H4 (cell line): ENCODE data around the gene FAM53B. TPM values are rescaled to one million over a fixed set of nuclear protein-coding genes. Genes with fewer than 3 reads are reported as not detected.

Source experiments
- DNase-seq: peaks from one replicate; pipeline ENCODE4 v3.0.0-alpha.2; 2015; ENCODE audit warnings: low spot score
- total RNA-seq: library from RNA; depleted of rRNA; stranded (reverse); fragments of >200 nt; shearing (Covaris generic); gene quantifications from 2 replicates; pipeline ENCODE4 v1.2.3, GENCODE V29; 2014

FAM53B gene
- total RNA-seq, 1 experiment from 2014 or later = 7.4 TPM

DNA sequence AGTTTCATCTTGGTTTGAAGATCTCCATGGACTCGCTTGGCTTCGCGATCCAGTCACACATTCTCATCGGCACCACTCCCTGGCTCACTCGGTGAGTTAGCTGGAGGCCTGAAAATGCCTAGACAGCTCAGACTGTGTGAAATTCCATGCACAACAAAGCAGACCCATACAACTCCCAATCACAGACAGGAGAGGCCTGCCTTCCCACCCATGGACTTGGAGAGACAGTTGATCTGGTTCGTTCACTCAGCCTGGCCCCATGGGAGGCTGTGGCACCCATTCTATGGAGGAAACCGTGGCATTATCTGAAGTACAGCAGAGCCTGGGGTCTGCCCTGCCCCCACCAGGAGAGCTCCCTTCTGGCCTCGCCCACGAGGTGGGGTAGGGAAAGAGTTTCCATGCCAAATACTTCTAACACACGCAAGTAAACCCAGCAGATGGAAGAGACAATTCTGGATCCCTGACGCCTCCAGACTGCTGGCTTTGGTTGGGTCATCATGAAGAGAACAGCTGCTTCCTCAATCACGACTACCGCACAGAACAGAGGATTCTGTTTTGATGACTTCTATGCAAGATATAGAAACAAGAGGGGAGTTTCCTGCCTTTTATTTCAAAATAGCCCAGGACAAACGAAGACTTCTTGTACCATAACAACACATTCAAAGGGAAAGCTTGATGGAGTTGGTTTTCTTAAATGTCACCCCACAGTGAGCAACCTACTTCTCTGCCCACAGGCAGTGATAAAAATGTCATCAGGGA, 15.9 kb downstream of the FAM53B start:
- no peak for DNase-seq

DNA sequence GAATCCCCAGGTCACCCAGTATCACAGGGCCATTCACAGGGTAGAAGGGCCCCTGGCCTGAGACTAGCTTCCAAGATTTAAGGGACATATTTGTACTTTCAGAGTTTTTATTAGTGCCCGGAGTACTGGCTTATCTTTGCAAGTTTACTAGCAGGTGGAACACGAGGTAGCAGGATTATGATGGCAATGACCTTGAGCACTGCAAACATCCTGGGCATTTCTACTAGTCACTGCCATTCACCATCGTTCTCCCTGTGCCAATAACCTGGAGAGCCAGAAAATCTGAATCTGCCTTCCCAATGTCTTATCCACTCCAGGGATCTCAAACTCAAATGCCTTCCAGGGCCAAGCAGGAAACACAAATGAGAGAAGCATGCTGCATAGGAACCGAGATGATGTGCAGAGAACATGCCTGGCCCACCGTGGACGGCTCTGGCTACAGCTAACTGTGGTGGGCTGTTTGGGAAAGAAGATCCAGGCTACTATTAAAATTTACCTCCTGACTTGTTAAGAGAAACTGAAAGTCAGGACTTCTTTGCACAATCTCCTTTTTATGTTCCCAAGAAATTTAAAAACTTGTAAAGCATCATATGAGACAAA, 16.7 kb downstream of the FAM53B start:
- no peak for DNase-seq

DNA sequence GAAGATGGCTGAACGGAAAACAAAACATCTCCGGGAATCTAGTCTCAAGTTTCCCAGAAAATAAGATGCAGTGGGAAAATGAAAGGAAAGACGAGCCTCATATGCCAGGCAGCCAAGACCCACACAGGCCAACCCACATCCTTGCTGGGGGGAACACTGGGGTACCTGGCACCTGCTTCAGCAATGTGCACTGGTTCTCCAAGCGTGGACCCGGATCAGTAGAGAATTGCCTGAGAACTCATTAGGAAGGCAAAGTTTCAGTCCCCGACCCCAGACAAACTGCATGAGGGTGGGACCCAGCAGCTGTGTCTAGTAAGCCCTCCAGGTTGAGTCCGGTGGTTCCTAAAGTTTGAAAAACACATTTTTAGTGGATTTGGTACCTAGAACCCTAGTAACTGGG, 18.4 kb downstream of the FAM53B start:
- no peak for DNase-seq

DNA sequence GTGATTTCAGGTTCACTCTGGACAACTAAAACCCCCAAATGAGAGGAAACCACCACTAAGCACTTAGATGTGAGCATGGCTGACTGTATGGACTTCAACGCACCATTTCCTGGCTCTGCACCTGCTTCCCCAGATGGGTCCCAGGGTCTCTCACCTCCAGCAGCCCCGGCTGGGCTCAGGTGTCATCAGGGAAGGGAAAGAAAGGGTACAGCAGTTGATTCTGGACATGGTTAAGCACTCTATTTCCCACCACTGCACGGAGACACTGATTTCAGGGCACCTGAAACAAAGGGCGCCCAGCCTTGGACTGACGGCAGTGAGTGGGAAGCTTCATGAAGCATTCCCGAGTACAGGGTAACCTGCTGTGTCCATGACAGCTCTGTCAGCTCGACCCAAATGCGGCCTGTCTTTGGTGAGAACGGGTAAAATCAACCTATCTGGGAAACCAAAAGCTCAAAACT, 19.0 kb downstream of the FAM53B start:
- DNase-seq = no peak

DNA sequence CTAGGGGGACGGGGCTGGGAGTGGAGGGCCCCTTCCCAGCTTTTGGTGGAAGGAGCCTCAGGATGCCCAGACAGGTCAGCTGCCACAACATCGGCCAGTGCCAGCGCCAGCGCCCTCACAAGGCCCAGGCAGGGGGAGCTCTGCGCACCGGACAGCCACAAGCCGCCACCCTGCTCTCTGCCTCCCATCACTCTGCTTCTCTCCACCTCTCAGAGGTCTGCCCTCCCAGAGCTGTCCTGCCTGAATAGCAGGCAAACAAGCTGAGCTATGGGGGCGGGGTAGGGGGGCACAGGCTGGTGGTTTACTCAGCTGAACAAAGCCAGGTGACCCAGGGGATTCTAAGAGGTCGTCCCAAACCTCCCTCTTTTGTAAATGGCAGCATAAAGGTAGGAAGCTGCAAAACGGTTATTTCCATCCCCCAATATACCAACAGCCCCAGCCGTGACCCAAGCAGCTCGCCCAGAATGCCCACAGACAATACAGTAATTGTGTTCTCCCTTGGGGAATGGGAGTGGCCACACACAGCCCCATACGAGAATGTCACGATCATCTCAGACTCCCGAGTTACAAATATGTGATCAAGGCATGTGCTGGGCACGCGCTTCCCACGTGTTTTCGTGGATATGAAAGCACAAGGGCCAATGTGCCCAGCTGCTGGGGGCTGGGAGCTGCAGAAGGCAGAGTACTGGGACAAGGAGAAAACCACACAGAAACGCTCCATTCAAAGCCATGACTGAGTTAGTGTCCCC, 19.7 kb downstream of the FAM53B start:
- DNase-seq = no peak

DNA sequence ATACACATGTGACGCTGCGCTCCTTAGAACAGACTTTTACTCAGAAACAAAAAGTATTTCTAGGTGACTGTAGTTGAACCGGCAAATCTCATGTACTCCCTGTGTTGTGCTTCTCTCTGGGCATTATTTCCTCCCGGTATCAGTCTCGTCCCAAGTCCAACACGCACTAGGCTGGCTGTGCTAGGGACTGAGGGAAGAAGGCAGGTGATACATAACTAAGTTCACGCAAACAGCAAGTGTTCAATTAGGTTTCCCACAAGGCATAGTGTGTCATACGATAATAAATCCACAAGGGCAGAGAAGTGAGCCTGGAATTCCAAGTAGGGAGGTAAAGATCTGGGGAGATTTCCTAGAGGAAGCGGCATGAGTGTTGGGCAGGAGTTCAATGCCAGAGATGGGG, 20.4 kb downstream of the FAM53B start:
- no peak for DNase-seq

GRCh38 chr10:124722798-124723783, 21.1 kb downstream of the FAM53B start:
- DNase-seq = no peak

- no peak for DNase-seq
Observed at GRCh38 chr10:124721330-124722045, 22.7 kb downstream of the FAM53B start.

GRCh38 chr10:124719213-124719851, 24.8 kb downstream of the FAM53B start:
- no peak for DNase-seq

DNA sequence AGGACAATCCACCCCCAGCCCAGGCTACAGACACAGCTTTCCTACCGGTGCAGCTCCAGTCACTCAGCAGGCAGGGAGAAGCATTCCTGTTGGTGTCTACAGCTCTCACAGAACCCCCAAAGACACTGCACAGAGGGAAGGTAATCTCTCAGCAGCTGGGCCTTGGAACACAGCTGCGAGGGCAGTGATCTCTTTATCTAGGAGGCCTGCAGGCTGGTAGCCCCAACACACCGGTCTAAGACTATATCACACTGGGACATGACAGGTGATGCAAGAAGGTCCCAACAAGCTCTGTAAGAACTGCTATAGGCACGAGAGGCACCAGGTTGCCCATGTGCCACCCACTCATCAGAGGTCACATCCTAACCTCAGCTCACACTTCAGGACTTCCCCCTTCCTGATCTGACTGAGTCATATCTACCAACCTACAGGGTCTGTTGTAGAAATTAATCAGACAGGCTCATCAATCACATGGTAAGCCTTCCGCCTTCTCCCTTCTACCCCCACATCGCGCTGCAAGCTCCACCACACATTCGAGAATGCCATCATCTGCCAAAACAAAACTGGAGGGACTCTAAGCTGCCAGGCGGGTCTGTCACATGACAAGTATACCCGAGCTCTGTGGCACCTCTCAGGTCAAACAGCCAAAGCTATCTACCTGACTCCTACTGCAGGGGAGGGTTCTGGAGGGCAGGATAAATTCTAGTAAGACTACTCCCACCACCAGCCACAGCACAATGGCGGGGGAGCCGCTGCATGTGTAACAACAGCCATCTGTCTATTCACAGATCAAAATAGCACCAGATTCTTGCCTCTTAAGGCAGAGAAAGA, 26.1 kb downstream of the FAM53B start:
- no peak for DNase-seq

DNA sequence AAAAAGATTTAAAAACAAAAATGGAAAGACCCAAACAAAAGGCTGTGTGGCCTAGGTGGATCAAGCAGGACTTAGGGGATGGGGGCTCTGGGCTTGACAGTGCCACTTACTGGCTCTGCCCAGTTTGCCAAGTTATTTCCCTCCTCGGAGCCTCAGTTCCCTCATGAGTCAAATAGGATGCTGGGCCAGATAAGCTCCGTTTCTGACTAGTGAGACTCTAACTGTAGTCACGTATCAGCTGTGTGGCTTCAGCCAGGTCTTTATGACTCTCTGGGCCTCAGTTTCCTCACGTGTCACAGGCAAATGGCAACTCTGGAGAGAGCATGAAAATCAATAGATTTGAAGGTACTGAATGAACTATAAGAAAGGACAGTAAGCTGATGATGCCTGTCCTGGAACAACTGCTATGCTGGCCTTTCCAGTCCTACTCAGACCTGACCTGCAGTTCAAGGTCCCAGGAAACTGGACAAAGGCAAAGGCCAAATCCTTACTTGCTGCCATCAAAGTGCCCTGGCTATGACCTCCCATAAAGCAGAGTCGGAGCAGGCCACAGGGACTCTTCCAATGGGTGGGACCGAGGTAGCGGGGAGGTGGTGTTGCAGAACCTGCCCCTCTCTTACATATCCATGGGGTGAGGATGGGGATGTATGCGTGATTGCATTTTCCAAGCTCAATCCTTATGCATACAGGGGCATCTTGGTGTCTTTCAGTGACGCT, 27.0 kb downstream of the FAM53B start:
- DNase-seq = no peak

- DNase-seq = no peak
Observed at GRCh38 chr10:124716369-124716768, 27.8 kb downstream of the FAM53B start.

DNA sequence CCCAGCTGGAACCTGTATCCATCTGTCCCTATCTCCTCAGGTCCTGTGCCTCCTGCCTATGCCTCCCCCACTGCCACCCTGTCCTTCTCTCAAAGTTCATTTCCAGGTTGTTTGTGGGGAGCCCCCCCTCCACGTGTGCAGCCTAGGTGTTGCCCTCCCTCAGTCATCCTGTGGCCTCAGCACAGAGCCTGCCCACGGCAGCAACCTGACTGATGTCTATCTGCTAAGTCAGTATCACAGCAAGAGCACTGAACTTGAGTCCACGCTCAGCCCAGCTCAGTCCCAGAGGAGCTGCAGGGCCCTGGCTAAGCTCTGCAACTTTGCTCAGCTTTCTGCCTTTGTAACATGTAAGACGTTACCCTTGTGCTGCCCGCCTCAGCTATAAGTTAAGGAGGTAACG, 28.7 kb downstream of the FAM53B start:
- DNase-seq = no peak

DNA sequence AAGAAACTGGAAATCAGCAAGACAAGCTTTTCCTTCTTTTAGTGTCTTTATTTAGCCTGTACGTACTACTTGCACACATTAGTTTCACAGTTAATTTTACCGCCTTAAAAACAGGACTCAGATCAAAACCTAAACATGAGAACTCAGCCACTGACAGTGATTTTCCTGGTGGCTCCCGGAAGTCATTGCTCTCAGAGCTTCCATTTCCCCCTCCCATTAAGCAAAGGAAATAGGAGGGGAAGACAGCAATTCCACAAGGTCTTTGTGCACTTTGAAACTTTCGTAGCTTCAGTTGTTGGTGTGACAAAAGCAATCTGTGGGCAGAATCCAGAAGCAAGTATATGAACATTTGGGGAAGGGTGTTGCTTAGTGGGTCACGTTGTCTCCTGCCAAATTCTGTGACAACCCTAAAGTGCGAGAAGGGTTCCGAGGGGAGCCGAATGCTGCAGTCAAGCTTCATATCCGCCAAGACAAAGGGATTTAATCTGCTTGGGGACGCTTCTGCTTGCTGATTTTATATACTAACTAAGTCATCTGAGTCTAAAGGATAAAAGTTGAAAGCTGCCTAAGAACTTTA, 30.4 kb downstream of the FAM53B start:
- no peak for DNase-seq

GRCh38 chr10:124712704-124713407, 31.3 kb downstream of the FAM53B start:
- DNase-seq = no peak

GRCh38 chr10:124711145-124711544, 33.0 kb downstream of the FAM53B start:
- no peak for DNase-seq

DNA sequence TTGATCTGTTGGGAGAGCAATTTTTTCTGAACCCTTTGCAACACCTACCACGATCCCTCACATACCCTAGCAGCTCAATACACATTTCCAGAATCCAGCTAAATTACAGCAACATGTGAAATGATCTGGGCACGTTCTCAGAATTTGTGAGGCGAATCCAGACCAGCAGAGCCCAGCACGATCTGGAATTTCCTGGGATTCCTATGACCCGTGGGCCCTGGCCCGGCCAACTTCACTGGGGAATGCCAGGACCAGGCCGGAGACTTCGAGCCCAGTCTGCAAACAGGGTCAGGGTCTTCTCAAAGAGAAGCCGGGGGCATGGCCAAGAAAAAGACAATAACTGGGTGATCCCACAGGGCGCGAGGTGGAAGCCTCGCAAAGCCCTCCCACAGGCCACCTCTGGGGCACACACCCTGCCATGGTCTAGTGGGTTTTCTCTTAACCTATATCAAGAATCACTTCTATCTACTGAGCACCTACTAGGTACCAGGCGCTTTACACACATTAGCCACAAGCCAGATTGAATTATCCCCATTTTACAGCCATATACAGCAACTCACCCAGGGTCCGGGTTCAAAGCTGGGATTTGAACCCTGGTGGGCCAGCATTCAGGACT, 33.8 kb downstream of the FAM53B start:
- DNase-seq = no peak
